NT2/D1 (cell line): ENCODE measurements around the gene RPS6KC1.
"Not testable (repeated sequence)": the region's sequence is repeated elsewhere in the genome, so short reads cannot be mapped to it uniquely, and the experiment has no call there.

Source experiments
- DNase-seq: peaks from one replicate; pipeline ENCODE4 v3.0.0-alpha.2; 2011; ENCODE audit warnings: low read depth, low spot score
- H3K27me3 ChIP-seq: 2 replicates; pipeline ENCODE4 v1.6.0; 2011; ENCODE audit warnings: mild to moderate bottlenecking; ENCODE audit not compliant: insufficient read length, insufficient read depth
- H3K36me3 ChIP-seq: 2 replicates; pipeline ENCODE4 v1.6.1; 2011; ENCODE audit warnings: mild to moderate bottlenecking, low read length, mixed read lengths; ENCODE audit not compliant: insufficient read depth, insufficient read length
- H3K4me1 ChIP-seq: 2 replicates; pipeline ENCODE4 v1.5.1; 2011; ENCODE audit not compliant: insufficient read depth, insufficient read length
- H3K4me3 ChIP-seq: 2 replicates; pipeline ENCODE4 v1.5.1; 2011; ENCODE audit warnings: low read depth; ENCODE audit not compliant: insufficient read length
- H3K9ac ChIP-seq: 2 replicates; pipeline ENCODE4 v1.6.0; 2011; ENCODE audit warnings: low read depth; ENCODE audit not compliant: insufficient read length
- H3K9me3 ChIP-seq: 2 replicates; pipeline ENCODE4 v1.5.1; 2011; ENCODE audit warnings: mild to moderate bottlenecking, low read length; ENCODE audit not compliant: insufficient read depth
- SUZ12 ChIP-seq: IDR thresholded peaks from 2 replicates; pipeline ENCODE4 v1.6.1; 2011; ENCODE audit not compliant: insufficient read length, insufficient read depth; ENCODE audit errors: extremely low read depth
- YY1 ChIP-seq: IDR thresholded peaks from 2 replicates; pipeline ENCODE4 v1.6.1; 2011; ENCODE audit not compliant: insufficient read length, insufficient read depth
- ZNF274 ChIP-seq: IDR thresholded peaks from 2 replicates; pipeline ENCODE4 v1.6.1; 2011; ENCODE audit warnings: mild to moderate bottlenecking, low read depth, low read length

The RPS6KC1 gene

GRCh38 chr1:213111502-213111901 is 60.5 kb downstream of the RPS6KC1 start:
- TF ChIP-seq SUZ12 (no peak), YY1 (no peak), ZNF274 (no peak)
- Histone ChIP-seq H3K27me3 (no peaks in the 10 kb centered on the region), H3K36me3 (peaks cover 2% of the 10 kb centered on the region), H3K4me3 (no peak overlapping the region), H3K9ac (no peak overlapping the region), H3K9me3 (no peaks in the 10 kb centered on the region), H3K4me1 (no peaks in the 10 kb centered on the region)
- DNase-seq: no peak

GRCh38 chr1:213112723-213113122 is 61.7 kb downstream of the RPS6KC1 start:
- H3K4me1 ChIP-seq, DNase-seq, H3K27me3 ChIP-seq, H3K9me3 ChIP-seq, H3K9ac ChIP-seq, H3K36me3 ChIP-seq, H3K4me3 ChIP-seq: not testable (repeated sequence)

GRCh38 chr1:213117699-213118180 is 66.7 kb downstream of the RPS6KC1 start:
- DNase-seq, H3K9ac ChIP-seq, H3K4me3 ChIP-seq, H3K36me3 ChIP-seq, H3K9me3 ChIP-seq, H3K4me1 ChIP-seq, H3K27me3 ChIP-seq: not testable (repeated sequence)

GRCh38 chr1:213119794-213120193 is 68.8 kb downstream of the RPS6KC1 start:
- Histone ChIP-seq H3K4me1 (no peaks in the 10 kb centered on the region), H3K27me3 (no peaks in the 10 kb centered on the region), H3K4me3 (no peak overlapping the region), H3K36me3 (no peaks in the 10 kb centered on the region), H3K9me3 (no peaks in the 10 kb centered on the region), H3K9ac (no peak overlapping the region)
- no peak for TF ChIP-seq SUZ12
- TF ChIP-seq ZNF274: no peak
- TF ChIP-seq YY1: no peak
- DNase-seq: no peak

GRCh38 chr1:213120386-213120785 is 69.3 kb downstream of the RPS6KC1 start:
- Histone ChIP-seq H3K27me3 (no peaks in the 10 kb centered on the region), H3K9me3 (no peaks in the 10 kb centered on the region), H3K36me3 (no peaks in the 10 kb centered on the region), H3K4me1 (no peaks in the 10 kb centered on the region), H3K9ac (no peak overlapping the region), H3K4me3 (no peak overlapping the region)
- DNase-seq: no peak
- no peak for TF ChIP-seq ZNF274
- no peak for TF ChIP-seq YY1
- no peak for TF ChIP-seq SUZ12

- H3K9ac ChIP-seq: no peak overlapping the region
These were observed 69.9 kb downstream of the RPS6KC1 start for GRCh38 chr1:213120961-213121360.

GRCh38 chr1:213122514-213122929 is 71.5 kb downstream of the RPS6KC1 start:
- no peak for TF ChIP-seq ZNF274
- no peak for TF ChIP-seq YY1
- TF ChIP-seq SUZ12: no peak
- peak; percentile 40 for DNase-seq
- no peak overlapping the region for H3K4me3 ChIP-seq
- no peaks in the 10 kb centered on the region for H3K27me3 ChIP-seq
- no peaks in the 10 kb centered on the region for H3K9me3 ChIP-seq
- H3K9ac ChIP-seq: no peak overlapping the region
- no peaks in the 10 kb centered on the region for H3K4me1 ChIP-seq
- no peaks in the 10 kb centered on the region for H3K36me3 ChIP-seq

More at GRCh38 chr1:213120961-213121360, 69.9 kb downstream of the RPS6KC1 start:
- Histone ChIP-seq H3K4me3 (no peak overlapping the region), H3K9me3 (no peaks in the 10 kb centered on the region), H3K27me3 (no peaks in the 10 kb centered on the region), H3K36me3 (no peaks in the 10 kb centered on the region), H3K4me1 (no peaks in the 10 kb centered on the region)
- DNase-seq: no peak
- no peak for TF ChIP-seq SUZ12
- no peak for TF ChIP-seq YY1
- TF ChIP-seq ZNF274: no peak

GRCh38 chr1:213123087-213123486 is 72.0 kb downstream of the RPS6KC1 start:
- Histone ChIP-seq H3K4me1 (no peaks in the 10 kb centered on the region), H3K9ac (no peak overlapping the region), H3K27me3 (no peaks in the 10 kb centered on the region), H3K9me3 (no peaks in the 10 kb centered on the region), H3K4me3 (no peak overlapping the region), H3K36me3 (no peaks in the 10 kb centered on the region)
- TF ChIP-seq YY1: no peak
- TF ChIP-seq ZNF274: no peak
- TF ChIP-seq SUZ12: no peak
- DNase-seq: no peak
